ENCODE measurements around the gene CEP97.

The CEP97 gene

DNA sequence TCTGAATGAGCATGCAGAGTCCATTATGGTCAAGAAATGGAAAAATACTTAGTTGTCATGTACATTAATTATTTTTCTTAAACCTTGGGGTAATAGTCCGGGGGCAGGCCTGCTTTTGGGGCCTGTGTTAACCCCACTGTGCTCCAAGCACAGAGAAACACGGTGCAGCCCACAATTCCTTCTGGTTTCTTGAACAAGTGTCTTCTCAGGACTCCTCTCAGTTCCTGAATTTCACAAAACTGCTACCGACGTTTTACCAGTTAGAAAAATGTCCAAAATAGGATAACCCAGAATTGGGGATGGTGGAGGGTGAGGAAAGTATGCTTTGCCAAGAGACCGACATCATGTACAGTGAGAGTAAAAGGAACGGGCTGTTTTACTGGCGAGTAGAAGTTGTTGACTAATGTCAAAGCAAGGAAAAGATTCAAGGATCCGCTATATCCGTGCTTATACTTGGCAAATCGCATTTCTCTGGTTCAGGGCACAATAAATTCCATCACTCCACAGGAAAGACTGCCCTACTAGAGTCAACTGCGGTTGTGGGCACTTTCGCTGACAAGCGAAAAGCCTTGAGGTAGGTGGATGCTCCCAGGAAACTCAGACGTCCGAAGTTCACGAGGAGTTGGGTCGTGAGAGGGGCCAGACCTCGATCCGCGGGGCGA is 54.1 kb downstream of the CEP97 start:
- no peak for DNase-seq (ENCODE audit: low read depth)

GRCh38 chr3:101779047-101779821 is 54.8 kb downstream of the CEP97 start, which contains the start of gene NXPE3:
TSS of gene NXPE3 (plus strand) at chr3:101779211. CDS start at chr3:101785597, 6,386 bp downstream.
- DNase-seq (ENCODE audit: low read depth) = peak; percentile 83

DNA sequence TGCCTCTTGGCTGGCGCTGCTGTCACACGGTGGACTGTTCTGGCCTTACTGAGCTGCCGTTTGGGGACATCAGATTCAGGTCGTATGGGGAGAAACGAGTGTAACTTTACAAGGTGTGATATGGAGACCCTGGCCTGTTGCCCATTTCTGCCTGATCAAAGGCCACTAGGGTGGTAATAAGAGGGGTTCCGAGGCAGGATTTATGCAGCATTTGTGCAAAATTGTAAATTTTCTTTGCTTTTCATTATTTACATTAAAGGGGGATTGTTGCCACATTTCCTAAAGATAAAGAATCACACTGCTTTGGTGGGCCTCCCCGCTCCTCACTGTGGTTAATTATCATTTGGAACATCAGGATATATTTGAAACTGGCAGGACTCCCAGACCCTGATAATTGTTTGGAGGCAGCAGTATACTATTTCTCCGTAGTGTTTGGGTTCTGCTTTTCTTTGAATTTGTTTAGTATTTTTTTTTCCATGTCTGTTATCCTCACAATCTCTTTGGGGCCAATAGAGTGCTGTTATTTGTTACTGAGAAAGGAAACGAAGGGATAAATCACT is 55.5 kb downstream of the CEP97 start:
- DNase-seq (ENCODE audit: low read depth) = peak; percentile 57

GRCh38 chr3:101780661-101781060 is 56.2 kb downstream of the CEP97 start:
- peak; percentile 88 for DNase-seq (ENCODE audit: low read depth)

GRCh38 chr3:101781166-101781565 is 56.8 kb downstream of the CEP97 start:
- peak; percentile 6 for DNase-seq (ENCODE audit: low read depth)

DNA sequence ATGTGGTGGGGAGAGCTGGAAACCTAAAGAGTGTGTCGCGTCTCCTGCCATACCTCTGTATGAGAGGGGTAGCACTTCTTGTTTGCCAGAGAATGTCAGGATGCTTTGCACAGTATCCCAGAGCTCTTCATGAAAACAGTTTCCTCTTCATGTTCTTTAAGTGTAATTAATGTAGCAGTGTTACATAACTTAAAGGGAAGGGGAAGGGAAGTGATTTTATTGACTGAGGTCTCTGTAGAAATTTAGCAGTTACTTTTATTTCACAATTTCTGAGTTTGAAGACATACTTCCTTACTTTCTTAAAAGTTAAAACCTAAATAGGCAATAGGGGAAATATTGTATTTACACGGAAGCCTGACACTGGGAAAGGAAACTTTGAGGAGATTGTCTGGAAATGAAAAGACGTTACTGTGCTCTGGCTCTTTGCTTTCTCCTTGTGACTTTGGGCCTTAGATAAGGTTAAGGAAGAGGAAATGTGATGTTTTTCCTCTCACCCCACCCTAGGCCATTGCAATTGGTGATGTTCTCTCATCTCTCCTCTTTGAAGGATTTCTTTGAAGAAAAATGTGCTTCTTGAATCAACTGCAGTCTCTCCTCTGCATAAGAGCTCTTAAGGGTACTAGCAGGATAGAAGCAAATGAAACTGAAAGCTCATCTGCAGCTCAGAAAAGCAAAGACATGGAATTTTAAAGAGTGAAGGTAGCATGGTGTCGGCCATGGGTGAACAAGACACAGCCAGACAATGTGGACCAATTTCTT is 60.6 kb downstream of the CEP97 start:
- DNase-seq (ENCODE audit: low read depth) = no peak

DNA sequence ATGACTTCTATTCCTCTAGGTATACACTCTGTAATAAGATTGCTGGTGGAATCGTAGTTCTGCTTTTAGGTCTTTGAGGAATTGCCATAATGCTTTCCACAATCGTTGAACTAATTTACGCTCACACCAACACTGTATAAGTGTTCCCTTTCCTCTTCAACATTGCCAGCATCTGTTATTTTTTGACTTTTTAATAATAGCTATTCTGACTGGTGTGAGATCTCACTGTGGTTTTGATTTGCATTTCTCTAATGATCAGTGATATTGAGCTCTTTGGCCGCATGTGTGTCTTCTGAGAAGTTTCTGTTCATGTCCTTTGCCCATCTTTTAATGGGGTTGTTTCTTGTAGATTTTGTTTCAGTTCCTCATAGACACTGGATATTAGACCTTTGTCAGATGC is 67.4 kb downstream of the CEP97 start:
- DNase-seq (ENCODE audit: low read depth) = no peak

DNA sequence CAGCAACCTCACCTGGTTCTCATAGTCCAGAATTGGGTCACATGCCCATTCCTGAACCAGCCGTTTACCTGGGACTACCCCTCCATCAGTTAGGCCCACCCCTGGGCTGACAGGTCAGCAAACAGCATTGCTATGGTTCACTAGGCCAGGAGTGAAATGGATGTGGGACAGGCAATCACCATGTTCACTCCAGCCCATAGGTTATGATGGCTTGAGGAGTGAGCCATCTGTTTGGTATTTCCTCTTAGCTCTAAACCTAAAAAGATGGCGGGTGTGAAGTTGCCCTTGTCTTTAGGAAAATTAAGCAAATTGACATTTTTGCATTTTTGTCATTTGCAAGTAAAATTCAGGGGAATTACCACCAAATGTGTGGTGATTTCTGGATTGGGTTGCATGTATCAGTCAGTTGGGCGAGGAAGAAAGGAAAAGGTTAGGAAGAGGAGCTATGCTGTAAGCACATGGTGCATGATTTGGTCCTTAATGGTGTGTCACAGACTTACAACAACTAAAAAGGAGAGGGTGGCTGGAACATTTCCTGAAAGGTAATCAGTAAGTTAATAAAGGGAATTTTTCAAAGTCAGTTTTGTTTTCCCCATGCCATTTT is 71.8 kb downstream of the CEP97 start:
- peak; percentile 27 for DNase-seq (ENCODE audit: low read depth)

DNA sequence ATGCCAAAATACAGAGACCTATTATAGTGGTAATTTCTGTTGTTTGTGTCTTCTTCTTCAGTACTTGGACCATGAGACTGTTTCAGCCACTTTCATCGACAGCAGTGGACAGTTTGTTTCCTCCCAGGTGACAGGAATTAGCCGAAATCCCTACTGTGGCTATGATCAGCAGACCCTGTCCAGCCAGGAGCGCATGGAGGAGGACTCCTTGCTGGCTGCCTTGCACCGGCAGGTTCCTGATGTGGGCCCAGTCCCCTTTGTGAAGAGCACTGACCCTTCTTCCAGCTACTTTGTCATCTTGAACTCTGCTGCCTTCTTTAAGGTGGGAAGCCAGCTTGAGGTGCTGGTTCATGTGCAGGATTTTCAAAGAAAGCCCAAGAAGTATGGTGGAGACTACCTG is 76.8 kb downstream of the CEP97 start:
- no peak for DNase-seq (ENCODE audit: low read depth)

GRCh38 chr3:101802179-101802578 is 77.8 kb downstream of the CEP97 start:
- DNase-seq (ENCODE audit: low read depth) = no peak

DNA sequence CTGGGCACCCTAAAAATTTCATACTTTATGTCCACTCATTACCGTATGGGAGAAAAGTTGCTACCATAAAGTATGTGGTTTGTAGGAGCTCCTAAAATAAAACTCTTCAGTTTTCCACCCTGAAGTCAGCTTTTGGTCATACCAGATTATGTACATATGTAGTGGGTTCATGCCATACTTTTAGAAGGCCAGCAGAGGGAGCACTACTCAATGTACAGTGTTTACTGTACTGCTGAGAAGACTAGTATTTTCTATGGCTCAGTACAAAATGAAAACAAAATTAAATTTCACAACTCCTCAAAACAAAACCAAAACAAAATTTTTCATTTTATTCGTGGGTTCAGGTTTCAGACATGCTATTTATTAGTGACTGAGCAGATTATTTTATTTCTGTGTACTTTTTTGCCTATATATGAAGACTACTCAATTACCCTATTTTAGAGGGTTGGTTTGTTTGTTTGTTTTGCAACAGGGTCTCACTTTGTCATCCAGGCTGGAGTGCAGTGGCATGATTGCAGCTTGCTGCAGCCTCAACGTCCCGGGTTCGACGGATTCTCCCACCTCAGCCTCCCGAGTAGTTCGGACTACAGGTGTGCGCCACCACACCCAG is 78.9 kb downstream of the CEP97 start:
- peak; percentile 78 for DNase-seq (ENCODE audit: low read depth)

DNA sequence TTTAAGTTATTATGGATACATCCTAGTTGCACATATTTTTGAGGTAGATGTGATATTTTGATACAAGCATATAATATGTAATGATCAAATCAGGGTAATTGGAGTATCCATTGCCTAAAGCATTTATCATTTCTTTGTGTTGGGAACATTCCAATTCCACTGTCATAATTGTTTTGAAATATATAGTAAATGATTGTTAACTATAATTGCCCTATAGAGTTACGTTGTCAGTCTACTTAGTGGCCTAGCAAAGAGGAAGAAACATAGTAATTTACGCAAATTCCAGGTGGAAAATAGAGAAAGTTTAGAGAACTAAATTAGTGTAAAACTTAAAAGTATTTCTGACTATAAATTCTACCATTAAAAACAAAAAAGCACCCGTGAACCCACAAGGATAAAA is 79.5 kb downstream of the CEP97 start:
- no peak for DNase-seq (ENCODE audit: low read depth)

DNA sequence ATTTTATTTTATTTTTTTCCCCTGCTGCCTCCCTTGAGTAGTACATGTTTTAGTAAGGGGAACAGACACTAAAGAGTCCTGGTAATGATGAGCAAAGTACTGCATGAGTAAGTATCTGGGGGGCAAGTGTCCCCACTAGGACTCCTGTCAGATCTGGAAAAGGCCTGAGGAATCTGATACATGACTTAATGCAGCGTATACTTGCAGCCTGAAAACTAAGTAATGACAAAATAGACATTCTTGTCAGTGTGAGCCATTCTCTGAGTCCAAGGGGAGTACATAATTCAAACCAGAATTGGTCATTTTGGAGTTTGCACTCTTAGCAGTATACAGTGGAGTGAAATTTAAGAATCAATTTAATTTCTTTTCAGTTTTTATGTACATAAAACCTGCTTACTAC is 82.1 kb downstream of the CEP97 start:
- DNase-seq (ENCODE audit: low read depth) = peak; percentile 32

DNA sequence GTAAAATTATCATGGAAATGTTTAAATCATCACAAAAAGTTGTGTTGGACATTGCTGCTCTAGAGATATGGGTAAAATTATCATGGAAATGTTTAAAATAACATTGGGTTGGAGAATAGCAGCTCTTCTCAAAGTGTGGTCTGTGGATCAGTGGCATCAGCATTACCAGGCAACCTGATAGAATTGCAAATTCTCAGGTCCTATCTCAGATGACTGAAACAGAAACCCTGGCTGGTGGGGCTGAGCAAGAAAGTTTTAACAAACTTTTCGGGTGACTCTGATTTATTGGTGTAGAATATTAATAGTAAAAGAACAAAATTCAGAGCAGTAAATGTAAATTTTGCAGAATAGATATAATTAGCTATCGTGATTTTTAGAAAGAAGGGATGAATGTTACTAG is 83.5 kb downstream of the CEP97 start:
- no peak for DNase-seq (ENCODE audit: low read depth)

- peak; percentile 69 for DNase-seq (ENCODE audit: low read depth)
Measured at GRCh38 chr3:101809178-101810021, 85.0 kb downstream of the CEP97 start.

DNA sequence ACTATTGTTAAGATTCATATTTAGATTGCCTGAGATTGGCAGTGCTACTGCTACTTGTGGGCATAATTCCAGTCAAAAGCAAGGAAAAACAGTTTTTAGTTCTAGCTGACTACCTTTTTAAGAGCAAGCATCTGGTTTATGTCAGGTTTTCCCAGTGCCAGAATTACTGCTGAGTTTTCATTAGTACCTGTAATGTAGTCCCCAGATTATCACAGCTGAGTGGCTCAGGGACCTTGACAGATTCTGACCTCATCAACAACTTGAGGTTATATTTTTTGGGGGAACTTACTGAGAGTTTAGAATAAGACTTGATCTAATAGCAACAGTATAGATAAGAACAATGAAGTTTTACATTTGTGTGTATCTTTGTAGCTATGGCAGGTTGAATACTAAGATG is 85.6 kb downstream of the CEP97 start:
- DNase-seq (ENCODE audit: low read depth) = no peak

DNA sequence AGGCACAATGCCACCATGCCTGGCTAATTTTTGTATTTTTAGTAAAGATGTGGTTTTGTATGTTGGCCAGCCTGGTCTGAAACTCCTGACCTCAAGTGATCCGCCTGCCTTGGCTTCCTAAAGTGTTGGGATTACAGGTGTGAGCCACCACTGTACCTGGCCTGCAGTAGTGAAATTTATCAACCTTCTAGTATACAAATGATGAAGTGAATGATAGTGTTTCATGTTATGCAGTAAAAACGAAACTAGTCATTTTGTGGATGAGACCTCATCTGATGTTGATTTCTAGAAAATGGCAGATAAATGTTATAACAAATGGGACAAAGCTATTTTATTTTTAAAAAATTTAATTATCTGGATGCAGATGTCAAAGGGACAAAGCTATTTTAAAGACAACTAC is 87.5 kb downstream of the CEP97 start:
- DNase-seq (ENCODE audit: low read depth) = no peak

GRCh38 chr3:101812895-101813294 is 88.5 kb downstream of the CEP97 start:
- no peak for DNase-seq (ENCODE audit: low read depth)

DNA sequence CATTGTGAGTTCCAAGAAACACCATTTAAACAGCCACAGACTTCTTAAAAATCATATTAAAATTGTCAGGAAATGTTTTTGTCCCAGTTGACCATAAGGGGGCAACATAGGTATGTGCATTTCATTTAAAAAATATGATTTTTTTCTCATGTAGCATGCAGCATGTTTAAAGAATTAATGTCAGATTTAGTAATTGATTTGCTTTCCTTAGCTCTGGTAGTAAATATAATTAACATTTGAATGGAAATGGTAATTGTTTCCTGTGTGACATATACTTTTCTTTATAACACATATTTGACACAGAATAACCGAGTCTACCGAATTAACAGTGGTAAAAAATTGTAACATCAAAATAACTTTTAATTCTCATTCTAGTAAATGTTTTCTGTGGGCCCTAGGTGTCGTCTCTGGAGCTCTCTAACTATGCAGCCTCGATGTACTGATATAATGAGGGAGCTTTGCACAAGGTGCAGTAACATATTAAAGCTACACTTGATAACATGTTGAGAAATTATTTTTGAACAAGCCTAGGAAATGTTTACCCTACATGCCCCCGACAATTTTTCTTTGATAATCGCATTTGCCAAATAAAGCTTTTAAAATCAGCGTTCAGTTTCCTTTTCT is 89.5 kb downstream of the CEP97 start:
- peak; percentile 57 for DNase-seq (ENCODE audit: low read depth)

- no peak for DNase-seq (ENCODE audit: low read depth)
Measured at GRCh38 chr3:101814835-101815234, 90.4 kb downstream of the CEP97 start.

Data from EH (cell line).